GM12875 (cell line): Measurements from ENCODE around the gene CDH13.

ENCODE experiments used
- H3K4me3 ChIP-seq: one replicate; pipeline ENCODE4 v1.5.1; 2011; ENCODE audit warnings: low read depth, low read length, control low read depth
- TF ChIP-seq, protein P1 (sequence below): IDR thresholded peaks from 2 replicates; pipeline ENCODE4 v1.5.1; 2011; ENCODE audit warnings: low read depth, mild to moderate bottlenecking, control low read depth, inconsistent platforms, low read length, moderate library complexity, borderline replicate concordance; ENCODE audit not compliant: insufficient read depth

Gene CDH13

DNA sequence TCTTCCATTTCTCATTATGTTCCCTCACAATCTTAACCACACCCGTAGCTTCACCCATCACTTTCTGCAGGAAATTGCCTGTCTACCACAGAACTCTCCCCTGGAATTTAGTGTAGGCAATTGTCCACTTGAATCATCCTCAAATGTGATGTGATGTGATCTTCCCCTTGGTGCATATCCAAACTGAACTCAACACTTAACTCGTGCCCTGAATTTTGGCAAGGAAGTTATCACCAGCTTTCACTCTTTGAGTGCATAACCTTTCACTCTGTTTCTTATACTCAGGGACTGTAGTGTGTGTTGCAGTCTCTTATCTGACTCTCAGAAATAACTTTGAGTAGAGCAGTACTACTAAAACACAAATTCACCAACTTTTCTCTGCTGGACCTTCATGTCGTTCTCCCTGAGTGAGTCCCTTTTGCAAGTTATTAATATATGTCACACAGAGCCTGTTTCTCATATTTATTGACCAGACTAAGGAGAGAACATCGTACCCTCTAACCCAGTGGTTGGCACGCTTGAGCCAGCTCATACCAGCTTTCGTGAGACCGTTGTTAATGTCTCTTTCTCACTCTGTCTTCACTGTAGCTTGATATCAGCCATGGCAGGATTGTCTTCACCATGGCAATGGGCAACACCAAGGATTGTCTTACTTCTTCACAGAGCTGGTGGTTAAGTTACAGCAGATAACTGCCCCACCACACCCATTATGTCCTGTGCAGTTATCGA lies 622.1 kb downstream of the CDH13 start:
- H3K4me3 ChIP-seq, result no peak overlapping the region
- TF ChIP-seq, protein P1, sequence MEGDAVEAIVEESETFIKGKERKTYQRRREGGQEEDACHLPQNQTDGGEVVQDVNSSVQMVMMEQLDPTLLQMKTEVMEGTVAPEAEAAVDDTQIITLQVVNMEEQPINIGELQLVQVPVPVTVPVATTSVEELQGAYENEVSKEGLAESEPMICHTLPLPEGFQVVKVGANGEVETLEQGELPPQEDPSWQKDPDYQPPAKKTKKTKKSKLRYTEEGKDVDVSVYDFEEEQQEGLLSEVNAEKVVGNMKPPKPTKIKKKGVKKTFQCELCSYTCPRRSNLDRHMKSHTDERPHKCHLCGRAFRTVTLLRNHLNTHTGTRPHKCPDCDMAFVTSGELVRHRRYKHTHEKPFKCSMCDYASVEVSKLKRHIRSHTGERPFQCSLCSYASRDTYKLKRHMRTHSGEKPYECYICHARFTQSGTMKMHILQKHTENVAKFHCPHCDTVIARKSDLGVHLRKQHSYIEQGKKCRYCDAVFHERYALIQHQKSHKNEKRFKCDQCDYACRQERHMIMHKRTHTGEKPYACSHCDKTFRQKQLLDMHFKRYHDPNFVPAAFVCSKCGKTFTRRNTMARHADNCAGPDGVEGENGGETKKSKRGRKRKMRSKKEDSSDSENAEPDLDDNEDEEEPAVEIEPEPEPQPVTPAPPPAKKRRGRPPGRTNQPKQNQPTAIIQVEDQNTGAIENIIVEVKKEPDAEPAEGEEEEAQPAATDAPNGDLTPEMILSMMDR, result no peak

DNA sequence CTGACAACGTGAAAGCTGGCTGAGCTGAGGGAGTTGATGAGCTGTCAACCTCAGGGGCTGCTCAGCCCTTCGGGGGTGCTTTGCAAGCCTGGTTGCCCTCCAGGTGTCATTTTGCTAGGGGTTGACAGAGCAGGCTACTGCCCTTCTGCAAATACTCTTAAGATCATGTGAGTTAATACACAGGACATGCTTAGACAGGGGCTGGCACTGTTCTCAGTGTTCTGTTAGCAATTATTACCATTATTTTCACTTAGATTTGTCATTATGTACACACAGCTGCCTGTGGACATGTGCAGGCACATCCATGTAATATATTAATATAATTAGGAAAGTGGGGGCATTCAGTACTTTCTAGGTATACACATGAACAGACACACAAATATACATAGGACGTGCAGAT lies 626.8 kb downstream of the CDH13 start:
- no peak overlapping the region for H3K4me3 ChIP-seq
- TF ChIP-seq, protein P1, result no peak

DNA sequence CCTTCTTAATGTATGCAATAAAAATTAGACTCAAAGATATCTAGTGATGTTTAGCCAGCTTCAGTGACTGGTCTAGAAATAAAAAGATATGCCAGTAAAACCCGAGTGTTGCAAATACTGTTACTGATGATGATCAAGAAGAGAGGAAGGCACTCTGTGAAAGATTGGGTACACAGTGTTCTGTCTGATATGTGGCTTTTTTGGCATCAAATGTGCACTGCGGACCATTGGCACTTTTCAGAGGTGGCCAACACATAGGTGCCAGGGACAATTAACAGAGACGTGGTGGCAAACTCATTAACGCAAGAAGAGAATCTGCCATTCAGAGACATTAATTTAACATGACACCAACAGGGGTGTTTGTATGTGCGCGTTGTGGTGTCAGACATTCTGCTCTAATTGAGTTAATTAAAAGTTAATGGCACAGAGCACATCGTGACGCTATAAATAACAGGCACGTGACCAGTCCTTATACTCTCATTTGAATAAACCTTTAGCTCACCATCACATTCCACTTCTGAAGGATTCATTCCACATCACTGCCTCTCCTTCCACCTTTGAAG lies 631.7 kb downstream of the CDH13 start:
- H3K4me3 ChIP-seq, result no peak overlapping the region
- TF ChIP-seq, protein P1, result no peak

DNA sequence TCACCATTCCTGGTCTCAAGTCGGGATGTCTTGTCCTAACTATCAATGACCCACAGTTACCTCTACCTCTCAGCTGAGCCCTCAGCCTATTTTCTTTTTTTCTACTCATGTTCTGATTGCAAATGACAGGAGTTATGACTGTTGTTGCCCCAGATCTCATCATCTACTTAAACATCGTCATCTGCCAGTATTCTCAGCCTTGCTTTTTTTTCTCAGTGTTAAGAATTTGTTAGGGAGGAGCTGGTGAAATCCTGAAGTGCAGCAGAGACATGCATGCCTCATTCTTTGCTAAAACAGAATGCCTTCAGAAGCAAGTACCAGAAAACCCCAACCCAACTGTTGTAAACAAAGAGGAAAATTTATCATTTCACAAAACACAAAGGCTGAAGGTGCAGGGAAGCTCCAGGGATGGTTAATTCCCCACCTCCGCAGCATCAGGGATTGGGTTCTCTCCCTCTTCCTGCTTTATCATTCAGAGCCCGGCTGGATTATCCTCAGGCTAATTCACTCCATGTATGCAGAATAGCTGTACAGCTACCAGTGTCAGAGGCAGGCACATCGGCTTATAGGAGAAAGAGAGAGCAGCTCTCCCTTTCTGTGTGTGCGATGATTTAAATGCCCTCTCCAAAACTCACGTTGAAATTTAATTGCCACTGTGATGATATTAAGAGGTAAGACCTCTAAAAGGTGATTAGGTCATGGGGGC lies 640.2 kb downstream of the CDH13 start:
- no peak overlapping the region for H3K4me3 ChIP-seq
- TF ChIP-seq, protein P1, result no peak

DNA sequence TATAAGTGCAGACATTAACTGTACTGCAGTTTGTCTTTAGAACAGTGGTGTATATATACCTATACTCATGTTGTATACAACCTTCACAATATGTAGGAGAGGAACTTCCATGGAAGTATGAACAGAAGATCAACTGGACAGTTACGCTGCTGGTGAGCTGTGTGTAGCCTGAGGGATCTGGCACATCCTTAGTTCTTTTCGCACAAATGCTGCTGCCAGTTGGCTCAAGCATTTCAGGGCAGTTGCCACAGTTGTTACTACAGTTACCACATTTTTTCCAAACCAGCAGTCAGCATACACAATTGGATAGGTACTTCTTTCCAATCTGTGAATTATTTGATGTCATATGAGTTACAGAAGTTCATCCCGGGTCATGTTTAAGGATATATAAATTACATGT lies 641.4 kb downstream of the CDH13 start:
- H3K4me3 ChIP-seq, result no peak overlapping the region
- TF ChIP-seq, protein P1, result no peak

DNA sequence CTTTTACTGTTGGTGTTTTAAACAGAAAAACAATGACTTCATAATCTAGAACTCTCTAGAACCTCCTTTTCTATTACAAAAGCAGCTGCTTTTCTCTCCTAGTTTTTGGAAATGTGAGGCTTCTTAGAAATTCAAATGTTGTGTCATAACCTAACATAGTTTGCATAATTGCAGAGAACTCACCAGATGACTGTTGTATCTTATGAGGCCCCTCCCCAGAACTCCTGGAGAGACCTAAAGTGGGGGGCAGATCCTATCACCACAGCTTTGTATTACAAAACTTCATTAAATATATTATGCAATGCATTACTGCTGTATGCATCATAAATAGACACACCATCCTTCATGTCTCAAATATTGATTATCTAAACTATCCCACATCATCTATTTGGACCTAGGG lies 642.3 kb downstream of the CDH13 start:
- H3K4me3 ChIP-seq, result no peak overlapping the region
- TF ChIP-seq, protein P1, result no peak
